Gastroesophageal sphincter (tissue), 3 donors: ENCODE measurements around the gene CLTC.

Experiments
- POLR2A ChIP-seq, 2 donors: fragments of 450-650 bp; IDR thresholded peaks; one replicate each; pipeline ENCODE4 v1.6.1; 2017; ENCODE audit warnings: antibody characterized with exemption in 2 of 2, mild to moderate bottlenecking in 2 of 2, moderate library complexity in 1 of 2
- TF ChIP-seq, protein P1 (sequence below), 4 experiments: fragments of 200-600 bp in 2 of 4; fragments of 450-650 bp in 2 of 4; sonication (generic) in 1 of 4; IDR thresholded peaks; one replicate each; pipeline ENCODE4 v1.5.1; 2017 to 2019; ENCODE audit warnings: antibody characterized with exemption in 4 of 4, mild to moderate bottlenecking in 2 of 4, moderate library complexity in 2 of 4

DNA sequence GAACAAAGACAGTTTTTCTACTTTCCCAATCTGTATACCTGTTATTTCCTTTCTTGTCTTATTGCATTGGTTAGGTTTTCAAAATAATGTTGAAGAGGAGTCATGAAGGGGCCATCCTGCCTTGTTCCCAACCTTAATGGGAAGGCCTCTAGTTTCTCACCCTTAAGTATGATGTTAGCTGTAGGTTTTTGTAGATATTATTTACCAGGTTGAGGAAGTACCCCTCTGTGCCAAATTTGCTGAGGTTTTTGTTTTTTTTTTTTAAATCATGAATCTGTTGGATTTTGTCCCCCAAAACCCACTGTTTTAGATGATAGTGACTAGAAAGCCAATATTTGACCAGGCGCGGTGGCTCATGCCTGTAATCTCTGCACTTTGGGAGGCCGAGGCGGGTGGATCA lies 124.1 kb downstream of the CLTC start:
- no peak for TF ChIP-seq POLR2A (IDR thresholded peaks at IDR 0.05)
- TF ChIP-seq, protein P1, sequence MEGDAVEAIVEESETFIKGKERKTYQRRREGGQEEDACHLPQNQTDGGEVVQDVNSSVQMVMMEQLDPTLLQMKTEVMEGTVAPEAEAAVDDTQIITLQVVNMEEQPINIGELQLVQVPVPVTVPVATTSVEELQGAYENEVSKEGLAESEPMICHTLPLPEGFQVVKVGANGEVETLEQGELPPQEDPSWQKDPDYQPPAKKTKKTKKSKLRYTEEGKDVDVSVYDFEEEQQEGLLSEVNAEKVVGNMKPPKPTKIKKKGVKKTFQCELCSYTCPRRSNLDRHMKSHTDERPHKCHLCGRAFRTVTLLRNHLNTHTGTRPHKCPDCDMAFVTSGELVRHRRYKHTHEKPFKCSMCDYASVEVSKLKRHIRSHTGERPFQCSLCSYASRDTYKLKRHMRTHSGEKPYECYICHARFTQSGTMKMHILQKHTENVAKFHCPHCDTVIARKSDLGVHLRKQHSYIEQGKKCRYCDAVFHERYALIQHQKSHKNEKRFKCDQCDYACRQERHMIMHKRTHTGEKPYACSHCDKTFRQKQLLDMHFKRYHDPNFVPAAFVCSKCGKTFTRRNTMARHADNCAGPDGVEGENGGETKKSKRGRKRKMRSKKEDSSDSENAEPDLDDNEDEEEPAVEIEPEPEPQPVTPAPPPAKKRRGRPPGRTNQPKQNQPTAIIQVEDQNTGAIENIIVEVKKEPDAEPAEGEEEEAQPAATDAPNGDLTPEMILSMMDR (IDR thresholded peaks at IDR 0.05), result no peak
